Muscle of arm (tissue), 12 donors: Measurements from ENCODE around the gene EGLN1. TPM values are rescaled to one million over a fixed set of nuclear protein-coding genes. Genes with fewer than 3 reads are reported as not detected.

Source experiments
- DNase-seq: peaks from one replicate; pipeline ENCODE4 v3.0.0-alpha.2; 2013
- polyA plus RNA-seq, 12 donors: library from polyadenylated mRNA; unstranded; fragments of 120-200 nt; gene quantifications; one replicate each; pipeline ENCODE4 v1.2.1, GENCODE V29; 2013; ENCODE audit not compliant: insufficient read length in 12 of 12

The EGLN1 gene
- polyA plus RNA-seq, 12 donors: 37.0 to 76.6 (median 48.7) TPM; not detected in 1

GRCh38 chr1:231407049-231407448, 15.0 kb downstream of the EGLN1 start:
- no peak for DNase-seq

GRCh38 chr1:231404318-231404717, 17.8 kb downstream of the EGLN1 start:
- DNase-seq: no peak

- DNase-seq: no peak
Measured at GRCh38 chr1:231401478-231401877, 20.6 kb downstream of the EGLN1 start.

- DNase-seq: no peak
Measured at GRCh38 chr1:231397886-231398671, 24.0 kb downstream of the EGLN1 start.

- DNase-seq: no peak
Measured at GRCh38 chr1:231396643-231397042, 25.4 kb downstream of the EGLN1 start.

GRCh38 chr1:231395998-231396390, 26.1 kb downstream of the EGLN1 start:
- no peak for DNase-seq

- peak; percentile 71 for DNase-seq
Measured at GRCh38 chr1:231395076-231395997, 26.8 kb downstream of the EGLN1 start.

- no peak for DNase-seq
Measured at GRCh38 chr1:231393668-231394067, 28.4 kb downstream of the EGLN1 start.

GRCh38 chr1:231392389-231393131, 29.5 kb downstream of the EGLN1 start:
- DNase-seq: no peak

- DNase-seq: no peak
Measured at GRCh38 chr1:231390071-231390470, 32.0 kb downstream of the EGLN1 start.

- DNase-seq: no peak
Measured at GRCh38 chr1:231387770-231388669, 34.1 kb downstream of the EGLN1 start.

GRCh38 chr1:231386466-231386865, 35.6 kb downstream of the EGLN1 start:
- DNase-seq: no peak

GRCh38 chr1:231385416-231385748, 36.7 kb downstream of the EGLN1 start:
- DNase-seq: no peak

- DNase-seq: no peak
Measured at GRCh38 chr1:231384696-231385415, 37.2 kb downstream of the EGLN1 start.

- DNase-seq: no peak
Measured at GRCh38 chr1:231383159-231383860, 38.8 kb downstream of the EGLN1 start.

- DNase-seq: no peak
Measured at GRCh38 chr1:231382426-231382825, 39.7 kb downstream of the EGLN1 start.

- no peak for DNase-seq
Measured at GRCh38 chr1:231381729-231382128, 40.4 kb downstream of the EGLN1 start.

- no peak for DNase-seq
Measured at GRCh38 chr1:231376875-231377549, 45.1 kb downstream of the EGLN1 start.

GRCh38 chr1:231376101-231376500, 46.0 kb downstream of the EGLN1 start:
- no peak for DNase-seq
